ENCODE measurements around the gene SAT1. TPM values are rescaled to one million over a fixed set of nuclear protein-coding genes. Genes with fewer than 3 reads are reported as not detected.

Gene SAT1
- total and polyA plus RNA-seq, 2 of the 13 experiments (the other 11 are each of a cell fraction or from before 2014, with no cell fraction given) = 216 to 1,243 TPM

DNA sequence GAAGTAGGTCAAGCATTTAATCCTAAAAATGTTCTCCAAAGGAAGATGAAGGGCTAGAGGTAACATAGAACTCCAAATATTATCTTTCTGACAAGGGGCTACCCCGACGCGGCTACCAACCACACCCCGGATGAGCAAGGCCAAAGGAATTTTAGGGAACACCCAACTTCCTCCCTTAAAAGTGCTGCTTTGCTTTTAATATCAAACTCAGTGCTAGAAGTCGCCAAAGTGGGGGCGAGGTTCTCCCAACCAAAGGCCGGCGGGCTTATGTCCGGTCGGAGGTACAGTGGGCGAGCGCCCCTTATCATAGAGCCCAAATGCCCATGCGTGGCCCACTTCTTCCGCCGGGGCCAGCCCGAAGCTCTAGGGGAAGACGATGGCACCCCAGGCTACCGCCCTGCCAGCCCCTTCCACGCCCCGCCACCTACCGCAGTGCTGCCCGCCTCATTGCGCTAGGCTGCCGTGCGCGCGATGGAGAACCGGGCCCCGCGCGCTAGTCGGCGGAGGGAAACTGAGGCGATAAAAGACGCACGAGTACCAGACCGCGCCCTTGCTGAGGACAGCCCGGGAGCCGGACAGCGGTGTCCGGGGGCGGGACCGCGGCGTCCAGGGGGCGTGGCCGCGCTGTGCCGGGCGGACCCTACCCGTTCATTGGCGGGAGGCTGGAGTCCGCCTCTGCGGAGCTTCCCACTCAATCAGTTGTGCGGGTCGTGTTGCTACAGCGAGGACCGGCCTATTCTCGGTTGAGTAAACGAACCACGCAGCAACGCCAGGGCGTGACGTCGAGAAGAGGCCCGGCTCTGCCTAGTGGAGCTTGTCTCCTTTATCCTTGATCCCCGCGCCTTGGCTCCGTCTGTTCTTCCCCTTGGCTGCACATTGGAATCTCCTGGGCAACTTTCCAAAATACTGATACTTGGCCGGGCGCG, 40.0 kb upstream of the SAT1 start, which contains the start of gene ACOT9 (continued):
- TF ChIP-seq, protein P1, sequence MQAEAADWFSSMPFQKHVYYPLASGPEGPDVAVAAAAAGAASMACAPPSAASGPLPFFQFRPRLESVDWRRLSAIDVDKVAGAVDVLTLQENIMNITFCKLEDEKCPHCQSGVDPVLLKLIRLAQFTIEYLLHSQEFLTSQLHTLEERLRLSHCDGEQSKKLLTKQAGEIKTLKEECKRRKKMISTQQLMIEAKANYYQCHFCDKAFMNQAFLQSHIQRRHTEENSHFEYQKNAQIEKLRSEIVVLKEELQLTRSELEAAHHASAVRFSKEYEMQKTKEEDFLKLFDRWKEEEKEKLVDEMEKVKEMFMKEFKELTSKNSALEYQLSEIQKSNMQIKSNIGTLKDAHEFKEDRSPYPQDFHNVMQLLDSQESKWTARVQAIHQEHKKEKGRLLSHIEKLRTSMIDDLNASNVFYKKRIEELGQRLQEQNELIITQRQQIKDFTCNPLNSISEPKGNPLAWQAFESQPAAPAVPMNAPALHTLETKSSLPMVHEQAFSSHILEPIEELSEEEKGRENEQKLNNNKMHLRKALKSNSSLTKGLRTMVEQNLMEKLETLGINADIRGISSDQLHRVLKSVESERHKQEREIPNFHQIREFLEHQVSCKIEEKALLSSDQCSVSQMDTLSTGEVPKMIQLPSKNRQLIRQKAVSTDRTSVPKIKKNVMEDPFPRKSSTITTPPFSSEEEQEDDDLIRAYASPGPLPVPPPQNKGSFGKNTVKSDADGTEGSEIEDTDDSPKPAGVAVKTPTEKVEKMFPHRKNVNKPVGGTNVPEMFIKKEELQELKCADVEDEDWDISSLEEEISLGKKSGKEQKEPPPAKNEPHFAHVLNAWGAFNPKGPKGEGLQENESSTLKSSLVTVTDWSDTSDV (CRISPR knock-in tag; IDR thresholded peaks at IDR 0.05) = no peak
- TF ChIP-seq NFE2 (CRISPR knock-in tag; IDR thresholded peaks at IDR 0.05) (no peak), ZNF644 (CRISPR knock-in tag; IDR thresholded peaks at IDR 0.05; ENCODE audit: low read depth) (no peak), SAP130 (CRISPR knock-in tag; IDR thresholded peaks at IDR 0.05; ENCODE audit: low read depth) (peak; percentile 56), ZNF598 (CRISPR knock-in tag; IDR thresholded peaks at IDR 0.05; ENCODE audit: borderline replicate concordance) (no peak), ELF1 (CRISPR knock-in tag; IDR thresholded peaks at IDR 0.05) (no peak), KLF15 (CRISPR knock-in tag; IDR thresholded peaks at IDR 0.05; ENCODE audit: borderline replicate concordance) (no peak), SMARCC2 (IDR thresholded peaks at IDR 0.05) (no peak), MTA1 (CRISPR knock-in tag; IDR thresholded peaks at IDR 0.05; ENCODE audit: borderline replicate concordance) (no peak), CREM (IDR thresholded peaks at IDR 0.05) (peak; percentile 34; the same call in 1 of the 2 replicates), CREM (CRISPR knock-in tag; IDR thresholded peaks at IDR 0.05) (no peak), THAP11 (CRISPR knock-in tag; IDR thresholded peaks at IDR 0.05) (0 out of 2 replicates have a peak, but pooled peaks have one; percentile 28), ZSCAN29 (CRISPR knock-in tag; conservative IDR thresholded peaks at IDR 0.05) (no peak), HMG20B (CRISPR knock-in tag; conservative IDR thresholded peaks at IDR 0.05) (no peak), TEAD3 (CRISPR knock-in tag; optimal IDR thresholded peaks at IDR 0.05; ENCODE audit: borderline replicate concordance) (no peak), HES4 (CRISPR knock-in tag; IDR thresholded peaks at IDR 0.05; ENCODE audit: borderline replicate concordance) (no peak), ZSCAN12 (CRISPR knock-in tag; IDR thresholded peaks at IDR 0.05) (0 out of 2 replicates have a peak, but pooled peaks have one; percentile 15), ZBTB20 (CRISPR knock-in tag; IDR thresholded peaks at IDR 0.05; ENCODE audit: borderline replicate concordance, low read depth) (0 out of 2 replicates have a peak, but pooled peaks have one; percentile 25)
- TF ChIP-seq, protein P2, sequence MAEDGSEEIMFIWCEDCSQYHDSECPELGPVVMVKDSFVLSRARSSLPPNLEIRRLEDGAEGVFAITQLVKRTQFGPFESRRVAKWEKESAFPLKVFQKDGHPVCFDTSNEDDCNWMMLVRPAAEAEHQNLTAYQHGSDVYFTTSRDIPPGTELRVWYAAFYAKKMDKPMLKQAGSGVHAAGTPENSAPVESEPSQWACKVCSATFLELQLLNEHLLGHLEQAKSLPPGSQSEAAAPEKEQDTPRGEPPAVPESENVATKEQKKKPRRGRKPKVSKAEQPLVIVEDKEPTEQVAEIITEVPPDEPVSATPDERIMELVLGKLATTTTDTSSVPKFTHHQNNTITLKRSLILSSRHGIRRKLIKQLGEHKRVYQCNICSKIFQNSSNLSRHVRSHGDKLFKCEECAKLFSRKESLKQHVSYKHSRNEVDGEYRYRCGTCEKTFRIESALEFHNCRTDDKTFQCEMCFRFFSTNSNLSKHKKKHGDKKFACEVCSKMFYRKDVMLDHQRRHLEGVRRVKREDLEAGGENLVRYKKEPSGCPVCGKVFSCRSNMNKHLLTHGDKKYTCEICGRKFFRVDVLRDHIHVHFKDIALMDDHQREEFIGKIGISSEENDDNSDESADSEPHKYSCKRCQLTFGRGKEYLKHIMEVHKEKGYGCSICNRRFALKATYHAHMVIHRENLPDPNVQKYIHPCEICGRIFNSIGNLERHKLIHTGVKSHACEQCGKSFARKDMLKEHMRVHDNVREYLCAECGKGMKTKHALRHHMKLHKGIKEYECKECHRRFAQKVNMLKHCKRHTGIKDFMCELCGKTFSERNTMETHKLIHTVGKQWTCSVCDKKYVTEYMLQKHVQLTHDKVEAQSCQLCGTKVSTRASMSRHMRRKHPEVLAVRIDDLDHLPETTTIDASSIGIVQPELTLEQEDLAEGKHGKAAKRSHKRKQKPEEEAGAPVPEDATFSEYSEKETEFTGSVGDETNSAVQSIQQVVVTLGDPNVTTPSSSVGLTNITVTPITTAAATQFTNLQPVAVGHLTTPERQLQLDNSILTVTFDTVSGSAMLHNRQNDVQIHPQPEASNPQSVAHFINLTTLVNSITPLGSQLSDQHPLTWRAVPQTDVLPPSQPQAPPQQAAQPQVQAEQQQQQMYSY (CRISPR knock-in tag; IDR thresholded peaks at IDR 0.05) = no peak
- TF ChIP-seq, protein P3, sequence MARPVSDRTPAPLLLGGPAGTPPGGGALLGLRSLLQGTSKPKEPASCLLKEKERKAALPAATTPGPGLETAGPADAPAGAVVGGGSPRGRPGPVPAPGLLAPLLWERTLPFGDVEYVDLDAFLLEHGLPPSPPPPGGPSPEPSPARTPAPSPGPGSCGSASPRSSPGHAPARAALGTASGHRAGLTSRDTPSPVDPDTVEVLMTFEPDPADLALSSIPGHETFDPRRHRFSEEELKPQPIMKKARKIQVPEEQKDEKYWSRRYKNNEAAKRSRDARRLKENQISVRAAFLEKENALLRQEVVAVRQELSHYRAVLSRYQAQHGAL (CRISPR knock-in tag; IDR thresholded peaks at IDR 0.05; ENCODE audit: not compliant biosample characterization) = no peak
- TF ChIP-seq, protein P4, sequence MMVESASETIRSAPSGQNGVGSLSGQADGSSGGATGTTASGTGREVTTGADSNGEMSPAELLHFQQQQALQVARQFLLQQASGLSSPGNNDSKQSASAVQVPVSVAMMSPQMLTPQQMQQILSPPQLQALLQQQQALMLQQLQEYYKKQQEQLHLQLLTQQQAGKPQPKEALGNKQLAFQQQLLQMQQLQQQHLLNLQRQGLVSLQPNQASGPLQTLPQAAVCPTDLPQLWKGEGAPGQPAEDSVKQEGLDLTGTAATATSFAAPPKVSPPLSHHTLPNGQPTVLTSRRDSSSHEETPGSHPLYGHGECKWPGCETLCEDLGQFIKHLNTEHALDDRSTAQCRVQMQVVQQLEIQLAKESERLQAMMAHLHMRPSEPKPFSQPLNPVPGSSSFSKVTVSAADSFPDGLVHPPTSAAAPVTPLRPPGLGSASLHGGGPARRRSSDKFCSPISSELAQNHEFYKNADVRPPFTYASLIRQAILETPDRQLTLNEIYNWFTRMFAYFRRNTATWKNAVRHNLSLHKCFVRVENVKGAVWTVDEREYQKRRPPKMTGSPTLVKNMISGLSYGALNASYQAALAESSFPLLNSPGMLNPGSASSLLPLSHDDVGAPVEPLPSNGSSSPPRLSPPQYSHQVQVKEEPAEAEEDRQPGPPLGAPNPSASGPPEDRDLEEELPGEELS (CRISPR knock-in tag; IDR thresholded peaks at IDR 0.05) = no peak; the same call in 1 of the 2 replicates

Data from HepG2 (cell line).